ENCODE results near the gene NOTUM. TPM values are rescaled to one million over a fixed set of nuclear protein-coding genes. Genes with fewer than 3 reads are reported as not detected.

The NOTUM gene
- polyA plus RNA-seq, 1 experiment: 0.06 TPM

GRCh38 chr17:81929253-81930141 is 31.5 kb downstream of the NOTUM start:
- Histone ChIP-seq H3K36me3 (ENCODE audit: control insufficient read depth, insufficient read depth, low read length) (peaks cover 12% of the 10 kb centered on the region), H3K27me3 (ENCODE audit: control insufficient read depth, insufficient read depth, low read length) (no peaks in the 10 kb centered on the region), H3K4me3 (ENCODE audit: low read depth, low read length) (no peak overlapping the region)
- ChIA-PET POLR2A (no interaction called here), CTCF (interaction anchor here (0.6 to 1.5 kb wide), 3 partner anchors 9 to 30 kb away, joined by 4 to 5 read pairs (median 4); no protein-coding TSS in a partner anchor)
- no peak for DNase-seq (ENCODE audit: low read depth)
- TF ChIP-seq, protein P1, sequence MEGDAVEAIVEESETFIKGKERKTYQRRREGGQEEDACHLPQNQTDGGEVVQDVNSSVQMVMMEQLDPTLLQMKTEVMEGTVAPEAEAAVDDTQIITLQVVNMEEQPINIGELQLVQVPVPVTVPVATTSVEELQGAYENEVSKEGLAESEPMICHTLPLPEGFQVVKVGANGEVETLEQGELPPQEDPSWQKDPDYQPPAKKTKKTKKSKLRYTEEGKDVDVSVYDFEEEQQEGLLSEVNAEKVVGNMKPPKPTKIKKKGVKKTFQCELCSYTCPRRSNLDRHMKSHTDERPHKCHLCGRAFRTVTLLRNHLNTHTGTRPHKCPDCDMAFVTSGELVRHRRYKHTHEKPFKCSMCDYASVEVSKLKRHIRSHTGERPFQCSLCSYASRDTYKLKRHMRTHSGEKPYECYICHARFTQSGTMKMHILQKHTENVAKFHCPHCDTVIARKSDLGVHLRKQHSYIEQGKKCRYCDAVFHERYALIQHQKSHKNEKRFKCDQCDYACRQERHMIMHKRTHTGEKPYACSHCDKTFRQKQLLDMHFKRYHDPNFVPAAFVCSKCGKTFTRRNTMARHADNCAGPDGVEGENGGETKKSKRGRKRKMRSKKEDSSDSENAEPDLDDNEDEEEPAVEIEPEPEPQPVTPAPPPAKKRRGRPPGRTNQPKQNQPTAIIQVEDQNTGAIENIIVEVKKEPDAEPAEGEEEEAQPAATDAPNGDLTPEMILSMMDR (IDR thresholded peaks at IDR 0.05; ENCODE audit: insufficient read depth, low read depth, low read length): no peak

GRCh38 chr17:81928544-81929252 is 32.3 kb downstream of the NOTUM start:
- Histone ChIP-seq H3K4me3 (ENCODE audit: low read depth, low read length) (peak overlapping the region; percentile 90), H3K27me3 (ENCODE audit: control insufficient read depth, insufficient read depth, low read length) (no peaks in the 10 kb centered on the region), H3K36me3 (ENCODE audit: control insufficient read depth, insufficient read depth, low read length) (peaks cover 8% of the 10 kb centered on the region)
- no peak for DNase-seq (ENCODE audit: low read depth)
- TF ChIP-seq, protein P1 (IDR thresholded peaks at IDR 0.05; ENCODE audit: insufficient read depth, low read depth, low read length): no peak
- POLR2A ChIA-PET: no interaction called here
- CTCF ChIA-PET: interaction anchor here (0.6 to 1.5 kb wide), 5 partner anchors 10 to 91 kb away, joined by 3 to 5 read pairs (median 4); no protein-coding TSS in a partner anchor

DNA sequence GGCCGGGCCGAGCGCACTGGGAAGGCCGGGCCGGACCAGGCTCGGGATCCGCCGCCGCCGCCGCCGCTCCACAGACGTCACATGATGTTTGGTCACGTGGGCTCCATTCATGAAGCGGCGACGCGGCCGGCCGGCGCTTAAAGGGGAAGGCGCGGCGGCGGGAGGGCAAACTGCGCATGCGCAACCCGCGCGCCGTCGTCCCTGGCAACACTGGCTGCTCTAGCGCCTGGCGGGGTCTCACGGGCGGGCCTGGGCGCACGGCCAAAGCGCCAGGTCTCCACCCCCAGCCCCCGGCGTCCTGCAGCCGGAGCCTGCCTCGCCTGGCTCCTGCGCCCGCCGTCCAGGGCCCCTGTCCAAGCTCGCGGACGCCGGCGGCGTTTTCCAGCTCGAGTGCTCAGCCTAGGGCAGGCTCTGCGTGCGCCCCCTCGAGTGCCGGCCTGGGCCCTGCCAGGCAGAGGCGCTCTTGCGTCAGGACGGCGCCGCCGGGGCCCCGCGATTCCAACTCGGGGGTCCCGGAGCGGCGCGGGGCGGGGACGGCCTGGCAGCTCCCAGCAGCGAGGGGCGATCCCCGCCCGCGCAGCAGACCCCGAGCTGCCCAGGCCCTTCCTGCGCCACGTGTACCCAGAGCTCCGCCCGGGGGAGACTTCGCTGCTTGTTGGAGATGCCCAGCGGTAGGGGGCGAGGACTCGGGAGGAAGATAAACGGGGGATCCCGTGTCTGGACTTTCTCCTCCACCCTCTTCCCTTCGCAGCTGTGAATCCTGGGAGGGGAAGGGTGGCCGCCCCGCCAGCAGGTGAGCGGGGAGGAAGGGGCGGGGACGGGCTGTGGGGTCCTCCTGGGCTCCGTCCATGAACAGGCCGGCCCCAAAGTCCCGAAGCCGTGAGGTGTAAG is 33.1 kb downstream of the NOTUM start, which contains the start of gene MAFG:
Gene MAFG, minus strand, starts transcription at position 83 of the 891 bp plus-strand sequence. CDS start 4,550 bp downstream, outside the sequence.
- H3K4me3 ChIP-seq (ENCODE audit: low read depth, low read length): peak within 1 kb of the TSS; percentile 90
- H3K36me3 ChIP-seq (ENCODE audit: control insufficient read depth, insufficient read depth, low read length): peaks cover 2% of the 10 kb centered on the region; the same call in 1 of the 2 replicates
- TF ChIP-seq, protein P1 (IDR thresholded peaks at IDR 0.05; ENCODE audit: insufficient read depth, low read depth, low read length): peak; percentile 35
- ChIA-PET POLR2A (no interaction called here), CTCF (interaction anchor here (0.6 to 1.5 kb wide), 8 partner anchors 8 to 549 kb away, joined by 3 to 8 read pairs (median 3); partner anchors contain the start of gene NOTUM)
- H3K27me3 ChIP-seq (ENCODE audit: control insufficient read depth, insufficient read depth, low read length): no peaks in the 10 kb centered on the region
- peak; percentile 51 for DNase-seq (ENCODE audit: low read depth)

DNA sequence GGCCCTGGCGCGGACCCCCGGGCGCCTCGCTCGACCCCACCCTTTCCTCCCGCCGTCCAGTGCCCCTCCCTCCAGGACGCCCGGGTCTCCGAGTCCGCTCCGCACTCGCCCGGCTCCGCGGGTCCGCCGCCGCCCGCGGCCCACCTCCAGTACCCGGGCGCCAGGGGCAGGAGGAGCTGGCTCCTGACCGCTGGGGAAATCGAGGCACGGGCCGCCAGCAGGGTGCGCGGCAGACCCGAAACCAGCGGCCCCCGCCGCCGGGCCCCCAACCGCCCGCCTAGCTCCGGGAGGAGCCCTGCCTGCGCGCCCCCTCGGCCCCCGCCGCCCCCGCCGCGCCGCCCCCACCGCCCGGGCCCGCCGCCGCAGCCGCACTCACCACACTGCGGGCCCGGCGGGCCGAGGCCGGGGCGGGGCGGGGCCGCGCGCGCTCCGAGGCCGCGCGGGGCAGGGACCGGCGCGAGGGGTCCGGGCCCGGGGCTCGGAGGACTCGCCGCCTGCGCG is 33.8 kb downstream of the NOTUM start:
- TF ChIP-seq, protein P1 (IDR thresholded peaks at IDR 0.05; ENCODE audit: insufficient read depth, low read depth, low read length): no peak
- no peak for DNase-seq (ENCODE audit: low read depth)
- POLR2A ChIA-PET: no interaction called here
- H3K27me3 ChIP-seq (ENCODE audit: control insufficient read depth, insufficient read depth, low read length): no peaks in the 10 kb centered on the region
- H3K36me3 ChIP-seq (ENCODE audit: control insufficient read depth, insufficient read depth, low read length): peaks cover 5% of the 10 kb centered on the region
- H3K4me3 ChIP-seq (ENCODE audit: low read depth, low read length): peak overlapping the region; percentile 90
- CTCF ChIA-PET: interaction anchor here (0.6 to 1.4 kb wide), 4 partner anchors 9 to 94 kb away, joined by 3 to 8 read pairs (median 3); partner anchors contain the start of gene NOTUM

Measured in BJ (cell line).